Neuronal stem cell (in vitro differentiated cells): ENCODE measurements around the gene PTGR3.

ENCODE experiments used
- DNase-seq: peaks from one replicate; pipeline ENCODE4 v3.0.0-alpha.2; 2013; ENCODE audit warnings: low spot score
- H2AFZ ChIP-seq: one replicate; pipeline ENCODE4 v1.6.1; 2013; ENCODE audit warnings: mild to moderate bottlenecking, low read length, inconsistent platforms
- H2AK5ac ChIP-seq: 2 replicates; pipeline ENCODE4 v1.6.1; 2013; ENCODE audit warnings: low read depth, mild to moderate bottlenecking, inconsistent platforms, low read length, moderate library complexity, mixed read lengths
- H2BK120ac ChIP-seq: 2 replicates; pipeline ENCODE4 v1.6.1; 2013; ENCODE audit warnings: low read depth, mild to moderate bottlenecking, inconsistent platforms, low read length, moderate library complexity, mixed read lengths
- H2BK12ac ChIP-seq: one replicate; pipeline ENCODE4 v1.6.1; 2013; ENCODE audit warnings: low read length, inconsistent platforms
- H2BK15ac ChIP-seq: 2 replicates; pipeline ENCODE4 v1.6.1; 2013; ENCODE audit warnings: mild to moderate bottlenecking, low read length, inconsistent platforms, mixed read lengths
- H2BK5ac ChIP-seq: one replicate; pipeline ENCODE4 v1.6.1; 2013; ENCODE audit warnings: inconsistent platforms, mild to moderate bottlenecking, low read length, moderate library complexity
- H3K14ac ChIP-seq: one replicate; pipeline ENCODE4 v1.6.1; 2013; ENCODE audit warnings: low read length, inconsistent platforms
- H3K18ac ChIP-seq: 2 replicates; pipeline ENCODE4 v1.6.1; 2013; ENCODE audit warnings: low read length, inconsistent platforms
- H3K23ac ChIP-seq: 2 replicates; pipeline ENCODE4 v1.6.1; 2013; ENCODE audit warnings: low read depth, mild to moderate bottlenecking, mixed read lengths, low read length, inconsistent platforms; ENCODE audit not compliant: poor library complexity
- H3K27ac ChIP-seq: replicated peaks from 3 replicates; pipeline ENCODE4 v1.5.1; 2013; ENCODE audit warnings: low read length, inconsistent platforms
- H3K27me3 ChIP-seq, 3 experiments: 2 replicates each; pipeline ENCODE4 v1.6.1; 2013; ENCODE audit warnings: low read length in 3 of 3, mild to moderate bottlenecking in 2 of 3, inconsistent platforms in 1 of 3, low read depth in 1 of 3, mixed read lengths in 1 of 3, moderate library complexity in 1 of 3; ENCODE audit not compliant: control insufficient read depth in 3 of 3, insufficient read depth in 3 of 3
- H3K36me3 ChIP-seq, 2 donors: replicated peaks in 1 of 2; 2 replicates each; pipeline ENCODE4 v1.6.1; 2013; ENCODE audit warnings: low read length in 2 of 2; ENCODE audit not compliant: control insufficient read depth in 2 of 2, insufficient read depth in 2 of 2
- H3K4ac ChIP-seq: 2 replicates; pipeline ENCODE4 v1.6.1; 2013; ENCODE audit warnings: inconsistent platforms, mild to moderate bottlenecking, low read length, moderate library complexity
- H3K4me1 ChIP-seq, 2 donors: 1 replicate in 1 of 2; 2 replicates in 1 of 2; pipeline ENCODE4 v1.6.1; 2013; ENCODE audit warnings: low read length in 2 of 2, low read depth in 1 of 2; ENCODE audit not compliant: control insufficient read depth in 2 of 2, insufficient read depth in 1 of 2
- H3K4me2 ChIP-seq: one replicate; pipeline ENCODE4 v1.6.1; 2013; ENCODE audit warnings: mild to moderate bottlenecking, low read length, inconsistent platforms; ENCODE audit not compliant: insufficient read depth, poor library complexity, severe bottlenecking
- H3K4me3 ChIP-seq, 2 donors: 2 replicates each; pipeline ENCODE4 v1.5.1; 2013; ENCODE audit warnings: low read length in 2 of 2, mild to moderate bottlenecking in 2 of 2, inconsistent platforms in 1 of 2, moderate library complexity in 1 of 2
- H3K79me1 ChIP-seq: one replicate; pipeline ENCODE4 v1.6.1; 2013; ENCODE audit warnings: low read depth, mild to moderate bottlenecking, inconsistent platforms, low read length, moderate library complexity
- H3K9ac ChIP-seq: one replicate; pipeline ENCODE4 v1.6.1; 2013; ENCODE audit warnings: mild to moderate bottlenecking, low read depth, low read length, inconsistent platforms; ENCODE audit not compliant: poor library complexity
- H3K9me3 ChIP-seq, 2 donors: replicated peaks in 1 of 2; 2 replicates each; pipeline versions ENCODE3 to v1.6.1; 2013; ENCODE audit warnings: low read length in 2 of 2, mild to moderate bottlenecking in 2 of 2, inconsistent platforms in 1 of 2, low read depth in 1 of 2, mixed read lengths in 1 of 2, moderate library complexity in 1 of 2; ENCODE audit not compliant: control insufficient read depth in 2 of 2, insufficient read depth in 1 of 2
- H4K8ac ChIP-seq: one replicate; pipeline ENCODE4 v1.6.1; 2013; ENCODE audit warnings: low read depth, mild to moderate bottlenecking, inconsistent platforms, low read length, moderate library complexity
- H4K91ac ChIP-seq: one replicate; pipeline ENCODE4 v1.6.1; 2013; ENCODE audit warnings: low read length, low read depth, mild to moderate bottlenecking, inconsistent platforms; ENCODE audit not compliant: poor library complexity
- WGBS, 2 donors: extraction: QIAGEN DNeasy Blood & Tissue Kit; methylation state at CpG; one replicate each; pipeline ENCODE4 v1.1.7; 2013; ENCODE audit warnings: missing lambda C conversion rate in 2 of 2, mixed read lengths in 1 of 2; ENCODE audit not compliant: insufficient read length in 2 of 2, insufficient replicate concordance in 1 of 2; ENCODE audit errors: extremely low coverage in 2 of 2; 5-methylcytosine and 5-hydroxymethylcytosine counted together

Gene PTGR3

GRCh38 chr18:75221397-75221796 is 12.5 kb upstream of the PTGR3 start:
- Histone ChIP-seq H3K4me3 (no peak overlapping the region), H3K27ac (no peak overlapping the region), H3K4ac (no peak overlapping the region)

GRCh38 chr18:75220551-75221355 is 11.8 kb upstream of the PTGR3 start:
- H2BK15ac ChIP-seq, result no peak overlapping the region
- no peaks in the 10 kb centered on the region for H3K27me3 ChIP-seq
- no peak overlapping the region for H3K4me2 ChIP-seq
- no peak overlapping the region for H4K8ac ChIP-seq
- no peak for DNase-seq
- H3K4me3 ChIP-seq, result no peak overlapping the region
- whole genome bisulfite sequencing, 2 donors, result no CpG with 5 or more reads among the region's 12 CpGs
- H2AK5ac ChIP-seq, result no peak overlapping the region
- H2AFZ ChIP-seq, result no peak overlapping the region
- H3K23ac ChIP-seq, result no peak overlapping the region
- H3K4me1 ChIP-seq, result peaks cover 0 to 13% of the 10 kb centered on the region in 2 donors
- no peak overlapping the region for H2BK5ac ChIP-seq
- no peaks in the 10 kb centered on the region for H3K9me3 ChIP-seq
- no peak overlapping the region for H3K14ac ChIP-seq
- no peak overlapping the region for H2BK12ac ChIP-seq
- no peaks in the 10 kb centered on the region for H3K79me1 ChIP-seq
- no peak overlapping the region for H3K9ac ChIP-seq
- no peak overlapping the region for H3K18ac ChIP-seq
- no peak overlapping the region for H4K91ac ChIP-seq
- no peak overlapping the region for H3K27ac ChIP-seq
- H3K36me3 ChIP-seq, result no peaks in the 10 kb centered on the region
- no peak overlapping the region for H2BK120ac ChIP-seq
- no peak overlapping the region for H3K4ac ChIP-seq

More at GRCh38 chr18:75221397-75221796, 12.5 kb upstream of the PTGR3 start:
- Histone ChIP-seq H4K8ac (no peak overlapping the region), H2BK15ac (no peak overlapping the region), H3K9ac (no peak overlapping the region), H3K4me2 (no peak overlapping the region), H3K14ac (no peak overlapping the region), H3K79me1 (no peaks in the 10 kb centered on the region), H3K9me3 (no peaks in the 10 kb centered on the region), H2BK12ac (no peak overlapping the region), H2AFZ (no peak overlapping the region), H2AK5ac (no peak overlapping the region), H2BK120ac (no peak overlapping the region), H4K91ac (no peak overlapping the region), H3K36me3 (no peaks in the 10 kb centered on the region), H2BK5ac (no peak overlapping the region), H3K4me1 (peaks cover 0 to 17% of the 10 kb centered on the region in 2 donors), H3K18ac (no peak overlapping the region), H3K27me3 (no peaks in the 10 kb centered on the region), H3K23ac (no peak overlapping the region)
- DNase-seq, result no peak
- no CpG with 5 or more reads among the region's 1 CpG for WGBS, 2 donors

GRCh38 chr18:75219745-75220375 is 10.9 kb upstream of the PTGR3 start:
- WGBS, 2 donors, result no CpG with 5 or more reads among the region's 11 CpGs
- Histone ChIP-seq H2BK15ac (no peak overlapping the region), H2AFZ (no peak overlapping the region), H2BK120ac (no peak overlapping the region), H3K4me1 (peaks cover 0 to 8% of the 10 kb centered on the region in 2 donors), H3K27ac (no peak overlapping the region), H3K79me1 (no peaks in the 10 kb centered on the region), H3K4ac (no peak overlapping the region), H3K14ac (no peak overlapping the region), H2AK5ac (no peak overlapping the region), H3K4me2 (no peak overlapping the region), H2BK12ac (no peak overlapping the region), H2BK5ac (no peak overlapping the region), H3K9me3 (no peaks in the 10 kb centered on the region), H3K23ac (no peak overlapping the region), H4K8ac (no peak overlapping the region), H3K9ac (peak overlapping the region; percentile 31), H3K18ac (no peak overlapping the region), H3K36me3 (no peaks in the 10 kb centered on the region), H3K4me3 (peak overlapping the region in 1 of 2 donors; percentile 65), H3K27me3 (no peaks in the 10 kb centered on the region), H4K91ac (no peak overlapping the region)
- no peak for DNase-seq
